WTC11 (cell line): ENCODE results near the gene ARHGEF1.

Experiments used
- ATF2 ChIP-seq: sonication (generic); formaldehyde crosslinking; IDR thresholded peaks from 2 replicates; pipeline ENCODE4 v1.8.1; 2022; ENCODE audit warnings: low read depth, missing genetic modification reagents, borderline replicate concordance
- CTCF ChIP-seq: fragments of 200-600 bp; IDR thresholded peaks from 2 replicates; pipeline ENCODE4 v1.8.0; 2022; ENCODE audit warnings: antibody characterized with exemption
- ETV6 ChIP-seq: sonication (generic); formaldehyde crosslinking; IDR thresholded peaks from 2 replicates; pipeline ENCODE4 v1.8.1; 2022; ENCODE audit warnings: mild to moderate bottlenecking, missing genetic modification reagents
- NFE2L1 ChIP-seq: sonication (generic); formaldehyde crosslinking; IDR thresholded peaks from 2 replicates; pipeline ENCODE4 v1.8.1; 2023; ENCODE audit warnings: missing genetic modification reagents
- SMAD3 ChIP-seq: sonication (generic); formaldehyde crosslinking; IDR thresholded peaks from 2 replicates; pipeline ENCODE4 v1.8.0; 2022; ENCODE audit warnings: missing genetic modification reagents, mild to moderate bottlenecking, borderline replicate concordance
- SMAD4 ChIP-seq: sonication (generic); formaldehyde crosslinking; IDR thresholded peaks from 2 replicates; pipeline ENCODE4 v1.8.0; 2022; ENCODE audit warnings: mild to moderate bottlenecking, missing genetic modification reagents
- TEAD1 ChIP-seq: sonication (generic); formaldehyde crosslinking; IDR thresholded peaks from 2 replicates; pipeline ENCODE4 v1.8.0; 2022; ENCODE audit warnings: mild to moderate bottlenecking, missing genetic modification reagents
- ZNF219 ChIP-seq: sonication (generic); formaldehyde crosslinking; IDR thresholded peaks from 2 replicates; pipeline ENCODE4 v1.8.0; 2023; ENCODE audit warnings: missing genetic modification reagents, mild to moderate bottlenecking, borderline replicate concordance
- ZNF232 ChIP-seq: sonication (generic); formaldehyde crosslinking; IDR thresholded peaks from 2 replicates; pipeline ENCODE4 v1.8.0; 2022; ENCODE audit warnings: mild to moderate bottlenecking, missing genetic modification reagents
- ZNF263 ChIP-seq: sonication (generic); formaldehyde crosslinking; IDR thresholded peaks from 2 replicates; pipeline ENCODE4 v1.8.1; 2022; ENCODE audit warnings: low read depth, mild to moderate bottlenecking, moderate library complexity, missing genetic modification reagents
- ZNF423 ChIP-seq: fragments of 250-450 bp; sonication (Bioruptor Pico); IDR thresholded peaks from 2 replicates; pipeline ENCODE4 v2.1.2; 2022; ENCODE audit warnings: mild to moderate bottlenecking, moderate library complexity
- ZSCAN18 ChIP-seq: fragments of 250-450 bp; sonication (Bioruptor Pico); IDR thresholded peaks from 2 replicates; pipeline ENCODE4 v2.1.2; 2022; ENCODE audit warnings: mild to moderate bottlenecking, moderate library complexity

GRCh38 chr19:41918095-41918494, 35.1 kb downstream of the ARHGEF1 start:
- TF ChIP-seq ZNF232 (CRISPR knock-in tag): no peak
- no peak for TF ChIP-seq NFE2L1 (CRISPR knock-in tag)
- TF ChIP-seq SMAD3 (CRISPR knock-in tag): no peak
- no peak for TF ChIP-seq ZSCAN18 (CRISPR knock-in tag)
- TF ChIP-seq ETV6 (CRISPR knock-in tag): no peak
- no peak for TF ChIP-seq TEAD1 (CRISPR knock-in tag)
- TF ChIP-seq SMAD4 (CRISPR knock-in tag): no peak
- no peak for TF ChIP-seq ZNF423
- TF ChIP-seq ZNF263 (CRISPR knock-in tag): no peak
- no peak for TF ChIP-seq ZNF219 (CRISPR knock-in tag)
- no peak for TF ChIP-seq CTCF
- TF ChIP-seq ATF2: no peak
